GM10266 (cell line): ENCODE measurements around the gene MTFR1L.
A peak's percentile ranks its signal among the peaks of the same experiment; 100 is the strongest.
"Not testable (repeated sequence)": the region's sequence is repeated elsewhere in the genome, so short reads cannot be mapped to it uniquely, and the experiment has no call there.

Source experiments
- DNase-seq: peaks from one replicate; pipeline ENCODE4 v3.0.0; 2012; ENCODE audit errors: extremely low spot score
- TF ChIP-seq, protein P1 (sequence below): IDR thresholded peaks from 2 replicates; pipeline ENCODE4 v1.5.1; 2012; ENCODE audit warnings: mild to moderate bottlenecking, low read depth; ENCODE audit not compliant: control insufficient read depth, insufficient read depth; ENCODE audit errors: missing control alignments

Gene MTFR1L

DNA sequence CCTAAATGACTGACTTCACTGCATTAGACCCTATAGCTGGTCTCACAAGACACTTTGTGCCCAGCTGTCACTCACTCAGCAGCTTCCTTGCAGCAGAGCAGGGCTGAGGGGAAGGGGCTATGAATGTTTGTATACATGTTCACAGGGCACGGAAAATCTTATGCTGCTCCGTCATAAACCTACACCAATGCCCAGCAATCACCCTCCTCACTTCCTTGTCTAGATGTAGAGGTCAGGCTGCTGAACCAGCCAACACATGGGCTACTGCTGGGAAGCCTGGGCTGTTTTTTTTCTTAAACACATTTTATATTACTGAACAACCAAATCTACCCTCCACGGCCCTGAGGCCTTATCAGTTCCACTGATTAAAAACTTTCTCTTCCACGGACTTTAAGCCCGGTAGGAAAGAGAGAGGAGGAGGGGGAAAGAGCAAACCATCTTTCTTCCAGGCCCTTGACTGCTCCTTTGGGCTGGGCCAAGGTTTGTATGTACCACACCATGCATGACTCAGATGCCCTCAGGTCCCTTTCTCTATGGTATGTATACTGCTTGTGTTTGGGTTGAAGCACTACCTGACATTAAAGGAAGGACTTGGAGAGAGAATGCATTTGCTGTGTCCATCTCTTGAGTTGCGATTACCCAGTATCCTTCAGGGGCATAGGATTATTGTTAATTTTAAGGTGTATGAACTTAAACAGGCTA lies 12.7 kb downstream of the MTFR1L start:
- DNase-seq, result no peak

DNA sequence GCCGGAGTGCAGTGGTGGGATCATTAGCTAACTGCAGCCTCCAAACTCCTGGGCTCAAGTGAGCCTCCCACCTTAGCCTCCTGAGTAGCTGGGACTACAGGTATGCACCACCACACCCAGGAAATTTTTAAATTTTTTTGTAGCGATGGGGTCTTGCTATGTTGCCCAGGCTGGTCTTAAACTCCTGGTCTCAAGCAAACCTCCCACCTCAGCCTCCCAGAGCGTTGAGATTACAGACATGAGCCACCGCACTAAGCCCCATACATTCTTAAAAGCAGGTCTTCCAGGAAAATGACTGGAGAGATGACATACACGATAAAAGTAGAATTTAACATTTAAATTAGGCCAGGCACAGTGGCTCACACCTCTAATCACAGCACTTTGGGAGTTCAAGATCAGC lies 13.4 kb downstream of the MTFR1L start:
- no peak for DNase-seq
- TF ChIP-seq, protein P1, sequence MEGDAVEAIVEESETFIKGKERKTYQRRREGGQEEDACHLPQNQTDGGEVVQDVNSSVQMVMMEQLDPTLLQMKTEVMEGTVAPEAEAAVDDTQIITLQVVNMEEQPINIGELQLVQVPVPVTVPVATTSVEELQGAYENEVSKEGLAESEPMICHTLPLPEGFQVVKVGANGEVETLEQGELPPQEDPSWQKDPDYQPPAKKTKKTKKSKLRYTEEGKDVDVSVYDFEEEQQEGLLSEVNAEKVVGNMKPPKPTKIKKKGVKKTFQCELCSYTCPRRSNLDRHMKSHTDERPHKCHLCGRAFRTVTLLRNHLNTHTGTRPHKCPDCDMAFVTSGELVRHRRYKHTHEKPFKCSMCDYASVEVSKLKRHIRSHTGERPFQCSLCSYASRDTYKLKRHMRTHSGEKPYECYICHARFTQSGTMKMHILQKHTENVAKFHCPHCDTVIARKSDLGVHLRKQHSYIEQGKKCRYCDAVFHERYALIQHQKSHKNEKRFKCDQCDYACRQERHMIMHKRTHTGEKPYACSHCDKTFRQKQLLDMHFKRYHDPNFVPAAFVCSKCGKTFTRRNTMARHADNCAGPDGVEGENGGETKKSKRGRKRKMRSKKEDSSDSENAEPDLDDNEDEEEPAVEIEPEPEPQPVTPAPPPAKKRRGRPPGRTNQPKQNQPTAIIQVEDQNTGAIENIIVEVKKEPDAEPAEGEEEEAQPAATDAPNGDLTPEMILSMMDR, result no peak

More for the DNA sequence above, 12.7 kb downstream of the MTFR1L start:
- TF ChIP-seq, protein P1, result no peak

DNA sequence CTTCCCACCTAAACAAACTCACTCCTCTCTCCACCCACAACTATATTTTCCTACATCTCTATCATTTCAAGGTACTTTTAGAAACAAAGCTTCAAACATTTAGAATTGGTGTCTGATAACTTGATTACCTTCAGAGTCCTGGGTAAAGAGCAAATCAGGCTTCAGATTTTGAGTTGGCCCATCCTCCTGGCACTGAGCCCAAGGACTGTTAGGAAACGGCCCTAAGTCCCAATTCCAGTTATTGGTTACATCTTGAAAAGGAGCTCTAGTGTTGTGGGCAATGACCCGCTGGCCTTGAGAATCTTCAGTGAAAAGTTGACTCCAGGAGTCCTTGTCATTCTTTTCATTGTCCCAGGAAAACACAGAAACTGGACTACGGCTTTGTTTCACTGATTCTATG lies 15.1 kb downstream of the MTFR1L start:
- TF ChIP-seq, protein P1, result no peak
- DNase-seq, result no peak

DNA sequence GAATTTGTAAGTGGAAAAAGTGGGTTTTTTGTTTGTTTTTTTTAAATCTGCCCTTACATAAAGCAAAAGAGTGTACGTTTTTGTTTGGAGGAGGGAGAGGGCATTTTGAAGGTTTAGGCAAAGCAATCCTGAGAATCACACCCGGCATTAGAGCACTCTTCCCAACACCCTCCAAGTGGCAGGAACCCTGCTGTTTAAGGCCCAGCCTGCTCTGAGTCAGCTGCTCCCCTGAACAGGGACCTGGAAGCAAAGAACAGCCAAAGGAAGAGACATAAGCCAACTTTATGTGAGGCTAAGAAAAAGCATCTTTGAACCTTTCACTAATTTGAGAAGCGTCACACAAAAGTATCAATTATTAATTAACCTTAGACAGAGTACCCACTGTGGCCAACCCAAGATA lies 16.9 kb downstream of the MTFR1L start:
- TF ChIP-seq, protein P1, result no peak
- no peak for DNase-seq

DNA sequence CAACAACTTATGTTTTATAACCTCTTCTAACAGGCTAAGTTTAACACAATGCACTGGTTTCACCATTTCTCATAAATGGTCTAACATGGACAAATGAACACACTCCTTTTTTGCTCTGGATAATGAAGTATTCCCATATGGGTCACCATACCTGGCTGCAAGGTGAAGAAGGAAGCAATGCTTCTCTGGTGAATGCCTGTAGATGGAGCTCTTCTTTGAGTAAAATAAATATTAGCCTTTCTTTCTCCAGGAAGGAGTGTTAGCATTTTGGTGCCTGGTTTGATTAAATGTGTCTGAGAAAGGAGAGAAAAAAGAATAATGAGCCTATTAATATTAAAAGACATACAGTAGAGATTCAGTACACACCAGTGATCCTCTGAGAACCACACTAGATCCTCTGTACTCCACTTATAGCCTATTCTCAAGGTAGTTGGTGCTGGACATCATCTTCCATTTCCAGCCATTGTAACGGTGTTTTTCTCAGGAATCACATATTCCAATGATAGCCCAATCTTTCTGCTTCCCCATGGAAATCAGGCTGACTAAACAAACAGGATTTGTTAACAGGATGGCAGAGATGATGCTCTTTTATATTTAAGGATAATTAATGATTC lies 17.6 kb downstream of the MTFR1L start:
- DNase-seq, result no peak

DNA sequence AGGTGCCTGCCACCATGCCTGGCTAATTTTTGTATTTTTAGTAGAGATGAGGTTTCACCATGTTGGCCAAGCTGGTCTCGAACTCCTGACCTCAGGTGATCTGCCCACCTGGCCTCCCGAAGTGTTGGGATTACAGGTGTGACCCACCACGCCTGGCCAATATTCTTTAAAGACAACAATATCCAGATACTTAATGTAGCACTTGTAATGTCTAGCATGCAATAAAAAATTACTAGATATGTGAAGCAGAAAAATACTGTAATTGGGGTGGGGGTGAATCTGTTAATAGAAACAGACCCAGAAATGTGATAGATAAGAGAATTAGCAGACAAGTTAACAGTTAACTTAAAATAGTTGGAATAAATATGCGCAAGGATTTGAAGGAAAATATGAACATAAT lies 20.1 kb downstream of the MTFR1L start:
- DNase-seq, result not testable (repeated sequence)

More for the DNA sequence above, 17.6 kb downstream of the MTFR1L start:
- TF ChIP-seq, protein P1, result peak; percentile 36

DNA sequence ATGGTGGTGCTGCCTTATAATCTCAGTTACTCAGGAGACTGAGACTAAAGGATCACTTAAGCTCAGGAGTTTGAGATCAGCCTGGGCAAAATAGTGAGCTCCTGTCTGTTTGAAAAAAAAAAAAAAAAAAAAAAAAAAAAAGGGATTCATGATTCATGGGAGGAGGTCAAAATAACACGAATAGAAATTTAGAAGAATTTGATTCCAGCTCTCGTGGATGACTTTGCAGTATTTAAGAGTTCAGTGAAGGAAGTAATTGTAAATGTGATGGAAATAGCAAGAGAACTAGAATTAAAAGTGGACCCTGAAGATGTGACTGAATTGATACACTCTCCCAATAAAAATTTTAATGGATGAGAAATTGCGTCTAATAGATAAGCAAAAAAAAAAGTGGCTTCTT lies 23.7 kb downstream of the MTFR1L start:
- TF ChIP-seq, protein P1, result no peak

More for the DNA sequence above, 23.7 kb downstream of the MTFR1L start:
- DNase-seq, result no peak
